ENCODE data around the gene REV3L.

The REV3L gene

DNA sequence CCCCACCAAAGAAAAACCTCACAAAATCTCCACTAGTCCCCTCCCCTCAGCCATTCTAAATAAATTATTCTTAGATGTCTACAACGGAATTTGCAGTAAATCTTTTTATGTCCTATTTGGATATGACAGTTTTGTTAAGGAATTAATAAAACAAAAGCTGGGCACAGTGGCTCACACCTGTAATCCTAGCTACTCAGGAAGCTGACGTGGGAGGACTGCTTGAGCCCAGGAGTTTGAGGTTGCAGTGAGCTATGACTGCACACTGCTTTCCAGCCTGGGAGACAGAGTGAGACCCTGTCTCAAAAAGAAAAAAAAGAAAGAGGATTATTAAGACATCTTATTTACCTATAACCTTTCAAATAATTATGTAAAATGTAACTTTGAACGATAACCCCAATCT lies 230.3 kb downstream of the REV3L start:
- no peak for DNase-seq

DNA sequence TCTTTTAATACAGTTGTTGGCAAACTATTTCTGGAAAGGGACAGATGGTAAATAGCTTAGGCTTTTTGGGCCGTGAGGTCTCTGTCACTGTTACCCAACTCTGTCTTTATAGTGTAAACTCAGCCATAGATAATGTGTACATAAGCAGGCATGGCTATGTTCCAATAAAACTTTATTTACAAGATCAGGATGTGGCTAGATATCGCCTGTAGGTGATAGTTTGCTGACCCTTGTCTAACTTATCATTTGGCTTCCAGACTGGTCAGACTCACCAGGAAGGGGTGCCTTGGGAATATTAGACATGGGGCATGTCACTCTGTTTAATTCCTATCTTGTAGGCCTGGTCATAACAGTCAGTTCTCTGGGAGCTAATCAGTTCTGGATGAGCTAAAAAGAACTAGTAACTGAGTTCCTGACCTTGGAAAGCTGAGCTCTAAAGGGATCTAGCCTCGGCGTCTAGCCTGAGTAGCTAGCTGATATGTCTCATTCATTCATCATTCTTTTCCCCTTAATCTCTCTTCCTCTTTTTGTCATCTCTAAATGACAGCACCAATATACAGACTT lies 232.1 kb downstream of the REV3L start:
- DNase-seq = no peak

Data from CD4-positive, alpha-beta T cell treated with Interleukin-6 for 4 hours (primary cell).